Muscle layer of duodenum (tissue), 2 donors: ENCODE measurements around the gene MRPL21.

ENCODE experiments used
- H3K27ac ChIP-seq: one replicate; pipeline ENCODE4 v1.7.0; 2013; ENCODE audit warnings: mild to moderate bottlenecking, low read length
- H3K27me3 ChIP-seq: one replicate; pipeline ENCODE4 v1.7.0; 2013; ENCODE audit warnings: low read depth, mild to moderate bottlenecking, control low read depth, low read length
- H3K36me3 ChIP-seq, 2 donors: one replicate each; pipeline ENCODE4 v1.7.0; 2013; ENCODE audit warnings: low read length in 2 of 2, control low read depth in 1 of 2, mild to moderate bottlenecking in 1 of 2; ENCODE audit not compliant: insufficient read depth in 2 of 2, control insufficient read depth in 1 of 2
- H3K4me1 ChIP-seq, 2 donors: one replicate each; pipeline ENCODE4 v1.7.0; 2013; ENCODE audit warnings: low read length in 2 of 2, mild to moderate bottlenecking in 2 of 2, control low read depth in 1 of 2, moderate library complexity in 1 of 2; ENCODE audit not compliant: insufficient read depth in 2 of 2, control insufficient read depth in 1 of 2
- H3K4me3 ChIP-seq, 2 donors: one replicate each; pipeline ENCODE4 v1.7.0; 2013; ENCODE audit warnings: low read length in 2 of 2, low read depth in 1 of 2, mild to moderate bottlenecking in 1 of 2
- H3K9me3 ChIP-seq, 2 donors: one replicate each; pipeline ENCODE4 v1.7.0; 2013; ENCODE audit warnings: low read length in 2 of 2, control low read depth in 1 of 2, mild to moderate bottlenecking in 1 of 2; ENCODE audit not compliant: control insufficient read depth in 1 of 2
- donor health status: healthy.

The MRPL21 gene

GRCh38 chr11:68925611-68926010, 22.0 kb upstream of the MRPL21 start:
- no peak overlapping the region for H3K27ac ChIP-seq

DNA sequence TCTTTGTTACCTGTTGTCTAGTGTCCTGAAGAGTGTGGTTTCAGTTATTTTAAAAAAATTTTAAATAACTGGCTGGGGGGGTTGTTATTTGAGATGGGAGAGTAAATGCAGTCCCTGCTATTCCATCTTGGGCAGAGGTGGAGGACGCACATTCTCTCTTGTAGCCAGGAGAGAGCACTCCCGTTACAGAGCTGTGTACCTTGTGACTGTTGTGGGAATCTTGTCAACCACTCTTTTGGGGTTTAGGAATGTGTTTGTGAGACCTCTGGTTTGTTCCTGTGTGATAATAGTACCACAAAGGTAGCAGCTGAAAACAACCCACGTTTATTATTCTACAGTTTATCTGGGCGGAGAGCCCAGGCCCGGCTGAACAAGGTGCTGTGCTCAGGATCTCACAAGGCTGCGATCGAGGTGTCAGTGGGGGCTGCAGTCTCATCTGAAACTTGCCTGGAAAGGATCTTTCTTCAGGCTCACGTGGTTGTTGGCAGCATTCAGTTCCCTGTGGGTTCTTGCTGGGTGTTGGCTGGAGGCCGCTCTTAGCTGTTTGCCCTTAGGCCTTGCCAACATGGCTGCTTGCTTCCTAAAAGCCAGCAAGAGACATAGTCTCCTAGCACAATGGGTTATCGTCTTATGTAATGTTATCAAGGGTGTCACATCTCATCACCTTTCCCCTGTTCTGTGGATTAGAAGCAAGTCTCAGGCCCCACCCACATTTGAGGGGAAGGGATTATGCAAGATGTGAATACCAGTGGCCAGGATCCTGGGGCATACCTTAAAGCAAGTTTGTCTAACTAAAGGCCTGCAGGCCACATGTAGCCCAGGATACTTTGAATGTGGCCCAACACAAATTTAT, 20.7 kb upstream of the MRPL21 start:
- H3K27ac ChIP-seq: peak overlapping the region; percentile 39

More at GRCh38 chr11:68925611-68926010, 22.0 kb upstream of the MRPL21 start:
- H3K27me3 ChIP-seq: no peaks in the 10 kb centered on the region
- H3K4me3 ChIP-seq: no peak overlapping the region
- peaks cover 15 to 29% of the 10 kb centered on the region in 2 donors for H3K4me1 ChIP-seq
- peaks cover 9 to 16% of the 10 kb centered on the region in 2 donors for H3K9me3 ChIP-seq
- H3K36me3 ChIP-seq: peaks cover 31 to 61% of the 10 kb centered on the region in 2 donors

GRCh38 chr11:68923614-68924013, 20.0 kb upstream of the MRPL21 start:
- peaks cover 9 to 16% of the 10 kb centered on the region in 2 donors for H3K9me3 ChIP-seq
- H3K27ac ChIP-seq: peak overlapping the region; percentile 39
- H3K36me3 ChIP-seq: peaks cover 25 to 59% of the 10 kb centered on the region in 2 donors
- H3K27me3 ChIP-seq: no peaks in the 10 kb centered on the region
- H3K4me1 ChIP-seq: peaks cover 13 to 29% of the 10 kb centered on the region in 2 donors
- H3K4me3 ChIP-seq: no peak overlapping the region

More for the DNA sequence above, 20.7 kb upstream of the MRPL21 start:
- Histone ChIP-seq H3K4me1 (peaks cover 15 to 36% of the 10 kb centered on the region in 2 donors), H3K27me3 (no peaks in the 10 kb centered on the region), H3K9me3 (peaks cover 9 to 16% of the 10 kb centered on the region in 2 donors), H3K4me3 (no peak overlapping the region), H3K36me3 (peaks cover 23 to 57% of the 10 kb centered on the region in 2 donors)

DNA sequence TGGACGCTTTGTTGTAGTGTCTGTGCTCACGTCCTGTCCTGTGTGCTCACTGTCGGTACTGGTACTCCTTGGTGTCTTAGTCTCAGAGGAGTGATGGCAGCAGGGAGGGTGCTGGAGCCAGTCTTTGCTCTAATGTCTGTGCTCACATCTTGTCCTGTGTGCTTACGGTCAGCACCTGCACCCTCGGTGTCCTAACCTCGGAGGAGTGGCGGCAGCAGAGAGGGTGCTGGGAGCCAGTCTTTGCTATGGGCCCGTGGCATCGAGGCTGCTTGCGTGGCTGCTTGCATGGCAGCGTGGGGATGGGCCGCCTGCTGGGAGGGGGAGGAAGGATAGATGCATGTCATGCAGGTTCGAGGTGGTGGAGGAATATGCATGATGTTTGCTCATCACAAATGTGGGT, 12.8 kb upstream of the MRPL21 start:
- Histone ChIP-seq H3K4me1 (peaks cover 0 to 10% of the 10 kb centered on the region in 2 donors), H3K27me3 (no peaks in the 10 kb centered on the region), H3K27ac (no peak overlapping the region), H3K4me3 (no peak overlapping the region), H3K9me3 (no peaks in the 10 kb centered on the region), H3K36me3 (peaks cover 39 to 71% of the 10 kb centered on the region in 2 donors)

GRCh38 chr11:68914761-68915160, 11.1 kb upstream of the MRPL21 start:
- no peaks in the 10 kb centered on the region for H3K4me1 ChIP-seq
- no peak overlapping the region for H3K4me3 ChIP-seq
- no peaks in the 10 kb centered on the region for H3K27me3 ChIP-seq
- H3K36me3 ChIP-seq: peaks cover 52 to 82% of the 10 kb centered on the region in 2 donors
- H3K9me3 ChIP-seq: no peaks in the 10 kb centered on the region
- no peak overlapping the region for H3K27ac ChIP-seq

GRCh38 chr11:68913188-68913587, 9.6 kb upstream of the MRPL21 start:
- peaks cover 54 to 80% of the 10 kb centered on the region in 2 donors for H3K36me3 ChIP-seq
- H3K9me3 ChIP-seq: no peaks in the 10 kb centered on the region
- no peaks in the 10 kb centered on the region for H3K4me1 ChIP-seq
- H3K27me3 ChIP-seq: no peaks in the 10 kb centered on the region
- H3K4me3 ChIP-seq: no peak overlapping the region
- no peak overlapping the region for H3K27ac ChIP-seq

DNA sequence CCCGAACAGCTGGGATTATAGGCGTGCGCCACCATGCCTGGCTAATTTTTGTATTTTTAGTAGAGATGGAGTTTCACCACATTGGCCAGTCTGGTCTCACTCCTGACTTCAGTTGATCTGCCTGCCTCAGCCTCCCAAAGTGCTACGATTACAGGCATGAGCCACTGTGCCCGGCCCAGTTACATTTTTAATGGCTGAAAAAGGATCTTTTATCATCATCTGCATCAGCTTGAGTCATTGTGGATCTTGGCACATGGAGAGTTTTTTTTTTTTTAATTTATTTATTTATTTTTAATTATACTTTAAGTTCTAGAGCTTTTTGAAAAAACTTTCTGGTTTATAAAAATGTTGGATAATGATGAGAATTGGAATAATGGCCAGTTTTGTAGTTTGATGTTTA, 8.6 kb upstream of the MRPL21 start:
- Histone ChIP-seq H3K9me3 (no peaks in the 10 kb centered on the region), H3K4me1 (no peaks in the 10 kb centered on the region), H3K4me3 (no peak overlapping the region), H3K27me3 (no peaks in the 10 kb centered on the region), H3K27ac (no peak overlapping the region), H3K36me3 (peaks cover 52 to 78% of the 10 kb centered on the region in 2 donors)

- Histone ChIP-seq H3K4me1 (no peaks in the 10 kb centered on the region), H3K9me3 (no peaks in the 10 kb centered on the region), H3K36me3 (peaks cover 54 to 80% of the 10 kb centered on the region in 2 donors), H3K27me3 (no peaks in the 10 kb centered on the region), H3K27ac (no peak overlapping the region), H3K4me3 (no peak overlapping the region)
These were observed 8.1 kb upstream of the MRPL21 start for GRCh38 chr11:68911731-68912130.

DNA sequence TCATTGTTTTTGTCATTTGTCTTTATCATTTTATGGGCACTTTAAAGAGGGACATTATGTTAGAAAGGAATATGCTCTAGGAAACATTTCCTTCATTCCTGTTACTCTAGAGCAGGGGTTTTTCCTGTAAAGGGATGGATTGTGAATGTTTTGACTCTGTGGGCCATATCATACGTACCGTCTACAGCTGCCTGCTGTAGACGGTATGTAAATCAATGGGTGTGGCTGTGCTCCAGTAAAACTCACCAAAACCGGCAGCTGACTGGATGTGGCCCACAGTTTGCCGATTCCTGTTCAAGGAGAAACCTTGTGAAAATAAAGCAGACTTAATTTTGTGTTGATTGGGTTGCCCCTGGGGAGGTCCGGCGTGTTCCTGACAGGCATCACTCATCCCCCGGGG, 7.3 kb upstream of the MRPL21 start:
- Histone ChIP-seq H3K4me1 (no peaks in the 10 kb centered on the region), H3K4me3 (no peak overlapping the region), H3K36me3 (peaks cover 46 to 76% of the 10 kb centered on the region in 2 donors), H3K27ac (no peak overlapping the region), H3K9me3 (no peaks in the 10 kb centered on the region), H3K27me3 (no peaks in the 10 kb centered on the region)

GRCh38 chr11:68908273-68908672, 4.6 kb upstream of the MRPL21 start:
- H3K27me3 ChIP-seq: no peaks in the 10 kb centered on the region
- H3K27ac ChIP-seq: no peak overlapping the region
- peaks cover 6 to 16% of the 10 kb centered on the region in 2 donors for H3K4me1 ChIP-seq
- H3K4me3 ChIP-seq: no peak overlapping the region
- H3K36me3 ChIP-seq: peaks cover 36 to 51% of the 10 kb centered on the region in 2 donors
- H3K9me3 ChIP-seq: no peaks in the 10 kb centered on the region

GRCh38 chr11:68905421-68906360, 2.1 kb upstream of the MRPL21 start:
- H3K9me3 ChIP-seq: no peaks in the 10 kb centered on the region
- H3K4me3 ChIP-seq: peak overlapping the region in 1 of 2 donors; percentile 99
- H3K4me1 ChIP-seq: peaks cover 6 to 39% of the 10 kb centered on the region in 2 donors
- peaks cover 21 to 35% of the 10 kb centered on the region in 2 donors for H3K36me3 ChIP-seq
- no peaks in the 10 kb centered on the region for H3K27me3 ChIP-seq
- H3K27ac ChIP-seq: no peak overlapping the region
